SKM-1 treated with dmso at 0.1 percent for 144 hours (cell line): ENCODE measurements around the gene PHRF1.
"Not testable (repeated sequence)": the region's sequence is repeated elsewhere in the genome, so short reads cannot be mapped to it uniquely, and the experiment has no call there.

ENCODE experiments used
- DNase-seq: peaks from one replicate; lab custom pipeline; 2025; ENCODE audit not compliant: unreplicated experiment; lab: John Stamatoyannopoulos, UW

The PHRF1 gene

DNA sequence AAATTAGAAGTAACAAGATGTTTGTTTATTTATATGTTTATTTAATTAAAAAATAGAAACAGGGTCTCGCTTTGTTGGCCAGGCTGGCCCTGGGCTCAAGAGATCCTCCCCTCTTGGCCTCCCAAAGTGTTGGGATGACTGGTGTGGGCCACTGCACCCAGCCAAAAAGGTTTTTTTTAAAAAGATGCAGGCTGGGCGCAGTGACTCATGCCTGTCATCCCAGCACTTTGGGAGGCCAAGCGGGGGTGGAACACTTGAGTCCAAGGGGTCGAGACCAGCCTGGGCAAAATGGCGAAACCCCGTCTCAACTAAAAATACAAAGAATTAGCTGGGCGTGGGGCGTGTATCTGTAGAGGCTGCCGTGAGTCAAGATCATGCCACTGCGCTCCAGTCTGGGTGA is 74.2 kb downstream of the PHRF1 start:
- no peak for DNase-seq

DNA sequence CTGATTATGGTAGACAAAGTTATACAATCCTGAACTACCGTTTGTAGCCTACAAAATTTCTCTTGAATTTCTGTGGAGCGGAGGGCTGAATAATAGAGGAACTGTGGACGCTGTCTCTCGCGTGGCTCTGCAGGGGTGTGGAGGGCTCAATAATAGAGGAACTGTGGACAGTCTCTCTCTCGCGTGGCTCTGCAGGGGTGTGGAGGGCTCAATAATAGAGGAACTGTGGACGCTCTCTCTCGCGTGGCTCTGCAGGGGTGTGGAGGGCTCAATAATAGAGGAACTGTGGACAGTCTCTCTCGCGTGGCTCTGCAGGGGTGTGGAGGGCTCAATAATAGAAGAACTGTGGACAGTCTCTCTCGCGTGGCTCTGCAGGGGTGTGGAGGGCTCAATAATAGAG is 76.9 kb downstream of the PHRF1 start:
- not testable (repeated sequence) for DNase-seq

DNA sequence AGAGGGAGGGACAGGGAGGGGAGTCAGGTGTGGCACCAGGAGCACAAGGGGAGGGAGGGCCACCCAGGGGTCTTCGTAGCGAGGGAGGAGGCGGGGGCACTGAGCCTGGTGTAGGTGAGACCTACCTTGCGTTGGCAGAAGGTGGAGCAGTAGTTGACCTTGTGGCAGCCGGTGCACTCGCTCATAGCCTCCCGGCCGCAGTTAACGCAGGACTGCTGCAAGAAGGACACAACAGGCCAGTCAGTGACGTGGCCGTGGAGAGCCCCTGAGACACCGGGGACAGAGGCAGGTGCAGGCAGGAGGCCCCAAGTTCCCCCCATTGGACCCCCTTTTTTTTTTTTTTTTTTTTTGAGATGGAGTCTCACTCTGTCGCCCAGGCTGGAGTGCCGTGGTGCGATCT is 77.6 kb downstream of the PHRF1 start:
- DNase-seq, result no peak

DNA sequence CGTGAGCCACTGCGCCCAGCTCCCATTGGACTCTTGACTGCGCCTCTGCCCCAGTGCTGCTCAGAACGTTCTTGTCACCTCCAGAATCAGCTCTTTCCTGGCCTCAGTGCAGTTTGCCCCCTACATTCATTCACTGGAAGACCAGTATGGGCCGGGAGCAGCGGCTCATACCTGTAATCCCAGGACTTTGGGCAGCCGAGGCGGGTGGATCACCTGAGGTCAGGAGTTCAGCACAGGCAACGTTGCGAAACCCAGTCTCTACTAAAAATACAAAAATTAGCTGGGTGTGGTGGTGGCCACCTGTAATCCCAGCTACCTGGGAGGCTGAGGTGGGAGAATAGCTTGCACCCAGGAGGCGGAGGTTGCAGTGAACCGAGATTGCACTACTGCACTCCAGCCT is 78.2 kb downstream of the PHRF1 start:
- DNase-seq, result not testable (repeated sequence)

DNA sequence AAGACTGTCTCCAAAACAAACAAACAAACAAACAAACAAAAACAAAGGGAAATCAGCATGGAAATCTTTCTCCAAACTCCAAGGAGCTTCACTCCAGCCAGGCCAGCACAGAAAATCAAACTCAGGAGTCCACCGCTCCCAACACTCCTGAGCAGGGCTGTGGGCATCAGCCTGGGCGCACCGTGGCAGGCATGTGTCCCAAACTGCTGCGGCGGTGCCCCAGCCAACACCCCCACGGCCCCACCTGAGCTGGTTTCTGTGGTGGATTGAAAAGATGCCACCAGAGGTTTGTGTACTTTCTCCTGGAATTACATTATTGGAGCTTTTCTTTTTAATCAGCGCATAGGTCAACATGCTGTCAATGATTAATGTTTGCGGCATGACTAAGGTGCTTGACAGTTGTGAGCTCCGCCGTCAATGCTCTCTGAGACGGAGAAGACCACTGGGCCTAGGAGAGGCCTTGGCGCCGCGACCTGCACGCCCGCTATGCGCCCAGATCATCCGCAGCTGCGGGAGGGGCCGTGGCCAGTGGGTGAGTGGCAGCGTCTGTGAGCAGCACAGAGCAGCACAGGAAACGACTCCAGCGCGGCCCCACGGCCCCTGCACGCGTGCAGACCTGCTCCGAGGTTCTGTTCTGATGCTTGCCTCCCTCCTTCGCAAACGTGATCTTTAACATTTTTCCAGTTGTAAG is 78.9 kb downstream of the PHRF1 start:
- no peak for DNase-seq

DNA sequence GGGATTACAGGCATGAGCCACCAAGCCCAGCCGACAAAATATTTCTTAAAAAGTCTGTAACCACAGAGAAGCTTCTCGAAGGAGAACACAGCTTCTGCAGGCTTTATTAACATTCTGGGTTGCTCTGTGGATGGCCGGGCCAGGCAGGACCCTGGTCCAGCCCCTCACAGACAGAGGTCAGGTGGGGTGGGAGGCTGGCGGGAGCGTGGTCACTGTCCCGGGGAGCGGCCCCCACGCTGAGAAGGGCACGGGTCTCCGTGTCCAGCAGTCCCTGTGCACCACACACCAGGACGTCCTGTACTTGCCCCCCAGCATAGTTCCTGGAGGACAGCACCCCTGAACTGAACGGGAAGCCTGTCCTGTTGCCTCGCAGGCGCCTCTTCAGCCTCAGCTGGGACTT is 80.2 kb downstream of the PHRF1 start:
- no peak for DNase-seq

DNA sequence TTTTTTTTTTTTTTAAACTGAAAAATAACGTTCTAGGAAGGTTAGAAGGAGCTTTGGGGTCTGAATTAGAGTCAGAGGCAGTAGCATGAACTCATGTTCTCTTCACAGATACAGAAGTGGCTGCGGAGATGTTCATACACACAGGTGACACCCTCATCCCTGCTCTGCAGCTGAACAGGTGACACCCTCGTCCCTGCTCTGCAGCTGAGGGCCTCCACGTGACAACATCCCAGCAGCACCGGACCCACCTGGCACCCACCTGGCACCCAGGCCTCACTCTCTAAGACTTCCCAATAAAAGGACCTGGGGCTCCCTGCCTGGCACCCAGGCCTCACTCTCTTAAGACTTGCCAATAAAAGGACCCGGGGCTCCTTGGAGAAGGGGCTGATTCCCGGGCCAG is 80.6 kb downstream of the PHRF1 start:
- no peak for DNase-seq

DNA sequence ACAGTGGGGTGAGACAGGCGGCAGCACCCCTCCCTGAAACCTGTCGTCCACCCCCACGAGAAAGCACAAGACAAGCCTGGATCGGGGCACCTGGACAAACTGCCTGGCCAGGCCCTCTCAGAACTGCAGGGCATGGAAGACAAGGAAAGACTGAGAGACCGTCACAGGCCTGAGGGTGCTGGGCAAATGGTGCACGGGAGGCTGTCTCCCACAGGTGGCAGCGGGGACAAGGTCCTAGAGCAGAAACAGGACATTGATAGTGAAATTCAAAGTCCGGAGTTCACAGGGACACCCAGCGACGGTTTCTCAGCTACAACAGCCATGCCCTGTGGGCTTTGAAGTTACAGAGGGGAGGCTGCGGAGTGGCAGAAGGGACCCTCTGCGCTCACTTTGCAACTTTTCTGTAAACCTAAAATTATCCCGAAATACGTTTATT is 81.4 kb downstream of the PHRF1 start:
- no peak for DNase-seq

DNA sequence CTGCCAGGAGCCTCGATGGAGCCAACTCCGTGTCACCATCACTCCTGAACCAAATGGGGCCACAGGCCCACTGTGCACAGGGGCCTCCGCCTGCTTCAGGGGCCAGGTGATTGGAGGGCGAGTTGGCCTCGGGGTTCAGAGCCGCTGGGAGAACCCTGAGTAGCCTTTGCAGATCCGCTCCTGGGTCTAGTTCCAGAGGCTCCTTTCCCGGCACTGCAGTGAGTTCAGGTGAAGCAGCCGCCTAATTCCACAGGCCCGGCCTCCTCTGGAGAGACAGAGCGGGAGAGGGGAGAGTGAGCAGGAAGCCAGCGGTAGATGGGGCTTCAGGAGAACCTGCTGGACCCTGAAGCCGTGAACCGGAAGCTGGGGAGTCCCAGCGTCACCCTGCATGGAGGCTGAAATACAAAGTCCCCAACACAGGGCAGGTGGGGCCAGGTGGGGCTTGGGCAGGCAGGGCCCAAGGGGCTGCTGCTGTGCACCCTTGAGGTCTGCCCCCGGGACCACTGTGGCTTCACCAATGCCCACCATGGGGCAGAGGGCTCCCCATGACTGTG is 83.3 kb downstream of the PHRF1 start:
- no peak for DNase-seq

DNA sequence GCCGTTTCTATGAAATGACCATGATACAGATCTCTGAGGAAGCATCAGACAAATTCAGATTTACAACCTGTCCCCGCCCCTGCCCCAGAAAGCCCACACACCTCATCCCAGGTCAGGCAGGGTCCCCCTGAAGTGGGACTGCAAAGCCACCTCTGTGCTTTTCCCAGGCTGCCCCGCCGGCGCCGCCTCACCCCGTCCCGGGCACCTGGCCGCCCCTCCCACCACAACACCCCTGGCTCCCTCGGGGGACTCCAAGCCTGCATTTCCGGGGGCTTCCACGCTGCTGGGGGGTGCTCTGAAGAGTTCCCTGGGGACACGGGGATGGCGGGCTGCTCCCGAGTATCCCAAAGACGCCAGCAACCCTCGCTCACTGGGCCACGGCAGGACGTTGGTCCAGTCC is 84.0 kb downstream of the PHRF1 start:
- DNase-seq, result no peak

DNA sequence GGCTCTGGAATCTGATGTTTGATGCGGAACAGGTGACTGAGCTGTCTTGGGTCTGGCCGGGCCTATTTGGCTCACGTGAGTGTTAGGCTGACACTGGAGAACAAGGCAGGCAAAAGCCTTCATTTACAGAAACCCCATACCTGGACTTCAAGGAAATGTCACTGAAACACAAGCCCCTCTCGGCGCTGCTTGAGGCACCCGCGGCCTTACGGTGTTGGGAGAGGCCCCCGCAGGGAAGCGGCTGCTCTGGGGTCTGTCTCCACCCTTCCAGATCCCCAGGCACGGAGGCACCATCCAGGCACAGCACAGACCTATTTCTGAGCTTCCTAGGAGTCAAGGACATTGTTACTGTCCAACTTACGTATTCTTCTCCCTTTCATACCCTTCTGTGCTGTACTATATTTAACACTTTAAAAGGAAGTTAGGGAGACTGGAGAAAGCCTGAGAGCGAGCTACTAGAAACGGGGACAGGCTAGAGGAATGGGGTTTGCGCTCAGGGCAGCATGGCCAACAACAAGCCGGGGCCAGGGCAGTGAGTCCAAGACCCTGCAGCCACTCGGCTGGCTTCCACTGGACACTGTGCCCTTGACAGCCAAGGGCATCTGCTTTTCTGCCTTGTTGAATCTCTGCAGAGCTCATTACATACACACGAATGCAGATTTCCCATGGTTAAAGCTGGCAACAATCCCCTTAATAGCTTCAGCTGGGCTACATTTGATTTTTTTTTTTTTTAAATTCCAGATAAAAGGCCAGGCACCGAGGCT is 84.6 kb downstream of the PHRF1 start:
- DNase-seq, result no peak
